Suprapubic skin (tissue), 3 donors: ENCODE results near the gene CDC14A.

ENCODE experiments used
- POLR2A ChIP-seq, 2 donors: fragments of 450-650 bp; IDR thresholded peaks; one replicate each; pipeline ENCODE4 v1.6.1; 2017; ENCODE audit warnings: antibody characterized with exemption in 2 of 2, mild to moderate bottlenecking in 2 of 2, moderate library complexity in 2 of 2
- TF ChIP-seq, protein P1 (sequence below), 2 donors: fragments of 200-600 bp in 1 of 2; fragments of 450-650 bp in 1 of 2; sonication (generic) in 1 of 2; IDR thresholded peaks; one replicate each; pipeline ENCODE4 v1.5.1; 2016 to 2019; ENCODE audit warnings: antibody characterized with exemption in 2 of 2, mild to moderate bottlenecking in 1 of 2, moderate library complexity in 1 of 2

DNA sequence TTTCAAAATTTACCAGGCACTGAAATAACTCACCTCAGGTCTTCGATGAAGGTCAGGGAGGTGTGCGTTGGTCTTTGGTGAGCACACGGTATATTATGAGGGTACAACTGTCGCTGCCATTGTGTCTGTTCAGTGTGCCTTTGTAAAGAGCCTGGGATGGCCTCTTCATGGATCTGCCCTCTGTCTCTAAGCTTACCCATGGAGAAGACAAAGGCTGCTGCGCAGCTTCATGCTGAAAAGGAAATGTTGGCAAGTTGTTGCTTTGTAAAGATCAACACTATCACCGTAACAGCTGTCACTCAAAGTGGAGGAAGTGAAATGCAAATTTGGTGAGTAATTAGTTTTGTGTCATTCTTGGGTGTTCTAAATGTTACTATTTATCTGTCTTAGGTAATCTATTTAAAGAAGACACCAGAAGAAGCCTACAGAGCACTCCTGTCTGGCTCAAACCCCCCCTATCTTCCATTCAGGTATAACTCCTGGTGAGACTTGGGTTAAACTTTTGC lies 71.6 kb downstream of the CDC14A start:
- TF ChIP-seq, protein P1, sequence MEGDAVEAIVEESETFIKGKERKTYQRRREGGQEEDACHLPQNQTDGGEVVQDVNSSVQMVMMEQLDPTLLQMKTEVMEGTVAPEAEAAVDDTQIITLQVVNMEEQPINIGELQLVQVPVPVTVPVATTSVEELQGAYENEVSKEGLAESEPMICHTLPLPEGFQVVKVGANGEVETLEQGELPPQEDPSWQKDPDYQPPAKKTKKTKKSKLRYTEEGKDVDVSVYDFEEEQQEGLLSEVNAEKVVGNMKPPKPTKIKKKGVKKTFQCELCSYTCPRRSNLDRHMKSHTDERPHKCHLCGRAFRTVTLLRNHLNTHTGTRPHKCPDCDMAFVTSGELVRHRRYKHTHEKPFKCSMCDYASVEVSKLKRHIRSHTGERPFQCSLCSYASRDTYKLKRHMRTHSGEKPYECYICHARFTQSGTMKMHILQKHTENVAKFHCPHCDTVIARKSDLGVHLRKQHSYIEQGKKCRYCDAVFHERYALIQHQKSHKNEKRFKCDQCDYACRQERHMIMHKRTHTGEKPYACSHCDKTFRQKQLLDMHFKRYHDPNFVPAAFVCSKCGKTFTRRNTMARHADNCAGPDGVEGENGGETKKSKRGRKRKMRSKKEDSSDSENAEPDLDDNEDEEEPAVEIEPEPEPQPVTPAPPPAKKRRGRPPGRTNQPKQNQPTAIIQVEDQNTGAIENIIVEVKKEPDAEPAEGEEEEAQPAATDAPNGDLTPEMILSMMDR (IDR thresholded peaks at IDR 0.05) = no peak
- TF ChIP-seq POLR2A (IDR thresholded peaks at IDR 0.05) = no peak
